Panc1 (cell line): ENCODE data around the gene SH3BP4. TPM values are rescaled to one million over a fixed set of nuclear protein-coding genes. Genes with fewer than 3 reads are reported as not detected.

Source experiments
- ATAC-seq: fragments of 200-7000 bp; cut with Tn5 transposase; 2 replicates; pipeline ENCODE4 v1.9.1; 2020; ENCODE audit warnings: mild to moderate bottlenecking, moderate library complexity
- BruUV-seq: library from RNA; stranded (reverse); fragments of 400-500 nt; replicated peaks from 2 replicates; lab custom pipeline; 2021; lab: Mats Ljungman, UMichigan
- CTCF ChIA-PET: fragments of 300-600 bp; sonication (Branson Sonifier 250); formaldehyde crosslinking; loops from one replicate; lab custom pipeline; 2022; ENCODE audit warnings: antibody characterized with exemption; lab: Charles Lee
- POLR2A ChIA-PET: fragments of 300-600 bp; sonication (Branson Sonifier 250); formaldehyde crosslinking; loops from one replicate; lab custom pipeline; 2022; ENCODE audit warnings: antibody characterized with exemption; lab: Charles Lee
- DNase-seq: peaks from one replicate; pipeline ENCODE4 v3.0.0-alpha.2; 2010; ENCODE audit warnings: low read depth, low spot score
- H3K27ac ChIP-seq: 2 replicates; pipeline ENCODE4 v1.5.1; 2011; ENCODE audit warnings: mild to moderate bottlenecking, low read length, inconsistent platforms
- H3K27me3 ChIP-seq: fragments of 200-500 bp; sonication (Bioruptor generic); 2 replicates; pipeline ENCODE4 v1.6.0; 2014; ENCODE audit warnings: low read length, inconsistent platforms; ENCODE audit not compliant: control insufficient read depth, insufficient read depth
- H3K36me3 ChIP-seq: fragments of 200-500 bp; sonication (Bioruptor generic); 2 replicates; pipeline ENCODE4 v1.5.1; 2014; ENCODE audit warnings: inconsistent platforms, mild to moderate bottlenecking, low read length, moderate library complexity; ENCODE audit not compliant: control insufficient read depth, insufficient read depth
- H3K4me1 ChIP-seq: 2 replicates; pipeline ENCODE4 v1.5.1; 2011; ENCODE audit warnings: inconsistent platforms, mild to moderate bottlenecking, low read length, moderate library complexity; ENCODE audit not compliant: control insufficient read depth, insufficient read depth
- H3K4me3 ChIP-seq, 2 experiments: 2 replicates each; pipeline ENCODE4 v1.5.1; 2011 to 2012; ENCODE audit warnings: low read depth in 2 of 2, low read length in 2 of 2, mild to moderate bottlenecking in 2 of 2, inconsistent platforms in 1 of 2, moderate library complexity in 1 of 2
- H3K9me3 ChIP-seq: fragments of 200-500 bp; sonication (Bioruptor generic); 2 replicates; pipeline ENCODE4 v1.5.1; 2014; ENCODE audit warnings: low read depth, mild to moderate bottlenecking, inconsistent platforms, low read length, moderate library complexity; ENCODE audit not compliant: control insufficient read depth, insufficient read depth
- CTCF ChIP-seq: fragments of 450-650 bp; IDR thresholded peaks from 2 replicates; pipeline ENCODE4 v1.5.1; 2017; ENCODE audit warnings: mild to moderate bottlenecking
- POLR2AphosphoS5 ChIP-seq: IDR thresholded peaks from 2 replicates; pipeline ENCODE4 v1.6.1; 2012; ENCODE audit warnings: mild to moderate bottlenecking, low read depth, low read length, moderate library complexity
- SIN3A ChIP-seq: IDR thresholded peaks from 2 replicates; pipeline ENCODE4 v1.6.1; 2012; ENCODE audit warnings: low read depth, mild to moderate bottlenecking, low read length, moderate library complexity, borderline replicate concordance; ENCODE audit not compliant: insufficient read depth
- TCF7L2 ChIP-seq: IDR thresholded peaks from 2 replicates; pipeline ENCODE4 v1.6.1; 2011; ENCODE audit warnings: mild to moderate bottlenecking, low read depth, low read length, inconsistent platforms
- in situ Hi-C: cut with HindIII; loops from 2 replicates; pipeline ENCODE4 v1.10.0; 2016; ENCODE audit warnings: low sequenced_read_pairs, low pct_unique_long_range_greater_than_20kb
- intact Hi-C: fragments of 100-400 bp; cut with micrococcal nuclease; formaldehyde crosslinking; loops from one replicate; pipeline ENCODE4 v1.10.0; 2022; ENCODE audit not compliant: unreplicated experiment
- total RNA-seq: library from RNA; stranded (reverse); gene quantifications from one replicate; pipeline ENCODE4 v1.2.1, GENCODE V29; 2021; ENCODE audit not compliant: unreplicated experiment
- TF ChIP-seq, protein P1 (sequence below), 2 experiments: IDR thresholded peaks; 2 replicates each; pipeline ENCODE4 v1.6.1; 2011 to 2012; ENCODE audit warnings: low read depth in 2 of 2, control low read depth in 1 of 2, low read length in 1 of 2, mild to moderate bottlenecking in 1 of 2, moderate library complexity in 1 of 2; ENCODE audit not compliant: insufficient read depth in 1 of 2

SH3BP4 gene
- total RNA-seq, 1 experiment from 2014 or later: 133 TPM

GRCh38 chr2:234998404-234999211, 46.8 kb downstream of the SH3BP4 start:
- ATAC-seq (no peak), DNase-seq (no peak)
- ChIA-PET CTCF (no interaction called here), POLR2A (interaction anchor here (0.5 to 0.6 kb wide), 2 partner anchors 13 to 47 kb away, joined by 3 to 11 read pairs; partner anchors contain the start of gene SH3BP4)
- Histone ChIP-seq H3K27me3 (no peaks in the 10 kb centered on the region), H3K27ac (peak overlapping the region; percentile 71), H3K4me1 (peaks cover 82% of the 10 kb centered on the region), H3K36me3 (peaks cover 2% of the 10 kb centered on the region), H3K4me3 (no peak overlapping the region), H3K9me3 (no peaks in the 10 kb centered on the region)
- in situ Hi-C loops: no loop called here
- intact Hi-C loops: no loop called here
- TF ChIP-seq POLR2AphosphoS5 (0 out of 2 replicates have a peak, but pooled peaks have one; percentile 1), SIN3A (no peak), CTCF (no peak), TCF7L2 (no peak)
- TF ChIP-seq, protein P1, sequence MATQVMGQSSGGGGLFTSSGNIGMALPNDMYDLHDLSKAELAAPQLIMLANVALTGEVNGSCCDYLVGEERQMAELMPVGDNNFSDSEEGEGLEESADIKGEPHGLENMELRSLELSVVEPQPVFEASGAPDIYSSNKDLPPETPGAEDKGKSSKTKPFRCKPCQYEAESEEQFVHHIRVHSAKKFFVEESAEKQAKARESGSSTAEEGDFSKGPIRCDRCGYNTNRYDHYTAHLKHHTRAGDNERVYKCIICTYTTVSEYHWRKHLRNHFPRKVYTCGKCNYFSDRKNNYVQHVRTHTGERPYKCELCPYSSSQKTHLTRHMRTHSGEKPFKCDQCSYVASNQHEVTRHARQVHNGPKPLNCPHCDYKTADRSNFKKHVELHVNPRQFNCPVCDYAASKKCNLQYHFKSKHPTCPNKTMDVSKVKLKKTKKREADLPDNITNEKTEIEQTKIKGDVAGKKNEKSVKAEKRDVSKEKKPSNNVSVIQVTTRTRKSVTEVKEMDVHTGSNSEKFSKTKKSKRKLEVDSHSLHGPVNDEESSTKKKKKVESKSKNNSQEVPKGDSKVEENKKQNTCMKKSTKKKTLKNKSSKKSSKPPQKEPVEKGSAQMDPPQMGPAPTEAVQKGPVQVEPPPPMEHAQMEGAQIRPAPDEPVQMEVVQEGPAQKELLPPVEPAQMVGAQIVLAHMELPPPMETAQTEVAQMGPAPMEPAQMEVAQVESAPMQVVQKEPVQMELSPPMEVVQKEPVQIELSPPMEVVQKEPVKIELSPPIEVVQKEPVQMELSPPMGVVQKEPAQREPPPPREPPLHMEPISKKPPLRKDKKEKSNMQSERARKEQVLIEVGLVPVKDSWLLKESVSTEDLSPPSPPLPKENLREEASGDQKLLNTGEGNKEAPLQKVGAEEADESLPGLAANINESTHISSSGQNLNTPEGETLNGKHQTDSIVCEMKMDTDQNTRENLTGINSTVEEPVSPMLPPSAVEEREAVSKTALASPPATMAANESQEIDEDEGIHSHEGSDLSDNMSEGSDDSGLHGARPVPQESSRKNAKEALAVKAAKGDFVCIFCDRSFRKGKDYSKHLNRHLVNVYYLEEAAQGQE (IDR thresholded peaks at IDR 0.05; ENCODE audit: insufficient read depth in 1 of 2, low read depth in 2 of 2, low read length in 1 of 2): no peak
- no TSS peak for BruUV-seq

- H3K27me3 ChIP-seq: no peaks in the 10 kb centered on the region
- no peak for DNase-seq
- TF ChIP-seq SIN3A: no peak
- TF ChIP-seq, protein P1 (IDR thresholded peaks at IDR 0.05; ENCODE audit: insufficient read depth in 1 of 2, low read depth in 2 of 2, low read length in 1 of 2): no peak
- TF ChIP-seq CTCF: no peak
- no peak for TF ChIP-seq POLR2AphosphoS5
- no peak for TF ChIP-seq TCF7L2
- no peak for ATAC-seq
- peak overlapping the region; percentile 71 for H3K27ac ChIP-seq
- H3K4me3 ChIP-seq: no peak overlapping the region
- CTCF ChIA-PET: no interaction called here
- POLR2A ChIA-PET: interaction anchor here (0.5 kb wide), 1 partner anchor 190 kb away, joined by 5 read pairs; no protein-coding TSS in a partner anchor
- intact Hi-C loops (no loop called here), in situ Hi-C loops (no loop called here)
- TSS peak; percentile 3 for BruUV-seq
- no peaks in the 10 kb centered on the region for H3K9me3 ChIP-seq
- peaks cover 2% of the 10 kb centered on the region for H3K36me3 ChIP-seq
- peaks cover 75% of the 10 kb centered on the region for H3K4me1 ChIP-seq
Observed at GRCh38 chr2:234999740-235000425, 48.1 kb downstream of the SH3BP4 start.
